Type B pancreatic cell (in vitro differentiated cells): Measurements from ENCODE around the gene TUB. TPM values are rescaled to one million over a fixed set of nuclear protein-coding genes. Genes with fewer than 3 reads are reported as not detected.

Source experiments
- DNase-seq: peaks from one replicate; pipeline ENCODE4 v3.0.0; 2021; ENCODE audit warnings: mixed read lengths; ENCODE audit not compliant: unreplicated experiment; ENCODE audit errors: extremely low spot score
- H3K27ac Mint-ChIP-seq: 2 replicates; pipeline ENCODE4 v1.8.0; 2021; ENCODE audit warnings: mild to moderate bottlenecking, mixed read lengths
- H3K27me3 Mint-ChIP-seq: 2 replicates; pipeline ENCODE4 v1.8.0; 2021; ENCODE audit warnings: mixed read lengths
- H3K36me3 Mint-ChIP-seq: 2 replicates; pipeline ENCODE4 v1.8.0; 2021; ENCODE audit warnings: mixed read lengths
- H3K4me1 Mint-ChIP-seq: one replicate; pipeline ENCODE4 v1.8.0; 2021; ENCODE audit warnings: mixed read lengths; ENCODE audit not compliant: unreplicated experiment
- H3K4me3 Mint-ChIP-seq: 2 replicates; pipeline ENCODE4 v1.8.0; 2021; ENCODE audit warnings: mild to moderate bottlenecking, mixed read lengths
- H3K9me3 Mint-ChIP-seq: 2 replicates; pipeline ENCODE4 v1.8.0; 2021; ENCODE audit warnings: mixed read lengths
- CTCF ChIP-seq: fragments of 200-600 bp; sonication (generic); conservative IDR thresholded peaks from 2 replicates; pipeline ENCODE4 v1.5.0; 2021; ENCODE audit warnings: antibody characterized with exemption, mild to moderate bottlenecking
- total RNA-seq: library from RNA; stranded (reverse); gene quantifications from 2 replicates; pipeline ENCODE4 v1.2.1, GENCODE V29; 2021; ENCODE audit warnings: low replicate concordance

Gene TUB
- total RNA-seq, 1 donor from 2014 or later: 28.8 TPM

DNA sequence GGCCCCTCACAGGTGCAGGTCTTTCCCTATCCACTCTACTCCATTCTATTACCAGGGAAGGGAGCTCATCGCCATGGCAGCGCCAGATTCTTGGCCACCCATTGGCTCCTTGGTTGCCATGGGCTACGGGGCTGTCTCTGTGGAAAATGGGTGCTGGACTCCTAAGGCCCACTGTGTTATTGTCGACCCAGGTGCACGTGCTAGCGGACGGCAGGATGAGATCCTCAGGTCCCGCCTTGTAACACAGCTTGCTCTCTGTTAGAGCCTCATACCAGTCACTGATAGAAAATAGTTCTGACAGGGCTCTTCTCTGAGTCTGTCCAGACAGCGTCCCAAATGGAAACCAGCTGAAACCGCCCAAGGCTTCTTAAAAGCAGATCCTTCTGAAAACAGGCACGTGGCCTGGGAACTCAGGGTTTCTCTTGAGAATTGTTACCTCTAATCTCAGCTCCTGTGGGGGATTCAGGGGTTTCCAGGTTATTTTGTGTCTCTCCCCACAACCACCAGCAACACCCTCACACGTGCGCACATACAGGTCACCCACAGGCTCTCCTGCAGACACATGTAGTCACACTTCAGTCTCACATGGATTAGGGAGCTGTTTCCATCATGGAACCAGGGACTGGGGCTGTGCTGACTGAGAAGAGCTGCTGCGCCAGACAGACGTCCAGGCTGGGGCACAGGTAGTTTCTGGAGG, 1.5 kb downstream of the TUB start:
- no peaks in the 10 kb centered on the region for H3K36me3 Mint-ChIP-seq
- peak overlapping the region; percentile 67 for H3K27ac Mint-ChIP-seq
- H3K4me1 Mint-ChIP-seq: peaks cover 53% of the 10 kb centered on the region
- peak overlapping the region; percentile 89 for H3K4me3 Mint-ChIP-seq
- H3K27me3 Mint-ChIP-seq: peaks cover 11% of the 10 kb centered on the region
- no peaks in the 10 kb centered on the region for H3K9me3 Mint-ChIP-seq
- no peak for TF ChIP-seq CTCF
- no peak for DNase-seq

DNA sequence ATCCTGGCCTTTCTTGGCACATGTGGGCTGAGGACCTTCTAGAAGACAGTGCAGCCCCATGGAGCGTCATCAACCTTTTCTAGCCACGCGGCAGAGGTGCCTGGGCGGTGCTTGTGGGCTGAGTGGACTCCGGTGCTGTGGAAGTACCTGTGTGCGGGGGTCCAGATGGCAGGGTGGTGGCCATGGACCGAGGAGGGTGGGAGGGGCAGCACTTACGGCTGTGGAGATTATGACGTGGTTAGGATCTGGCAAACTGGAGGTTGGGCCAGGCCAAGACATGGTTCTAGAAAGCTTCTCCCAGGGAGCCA, 2.0 kb downstream of the TUB start:
- H3K36me3 Mint-ChIP-seq: no peaks in the 10 kb centered on the region
- peaks cover 58% of the 10 kb centered on the region for H3K4me1 Mint-ChIP-seq
- no peak overlapping the region for H3K27ac Mint-ChIP-seq
- no peaks in the 10 kb centered on the region for H3K9me3 Mint-ChIP-seq
- peaks cover 11% of the 10 kb centered on the region for H3K27me3 Mint-ChIP-seq
- no peak for DNase-seq
- H3K4me3 Mint-ChIP-seq: peak overlapping the region; percentile 89
- no peak for TF ChIP-seq CTCF

DNA sequence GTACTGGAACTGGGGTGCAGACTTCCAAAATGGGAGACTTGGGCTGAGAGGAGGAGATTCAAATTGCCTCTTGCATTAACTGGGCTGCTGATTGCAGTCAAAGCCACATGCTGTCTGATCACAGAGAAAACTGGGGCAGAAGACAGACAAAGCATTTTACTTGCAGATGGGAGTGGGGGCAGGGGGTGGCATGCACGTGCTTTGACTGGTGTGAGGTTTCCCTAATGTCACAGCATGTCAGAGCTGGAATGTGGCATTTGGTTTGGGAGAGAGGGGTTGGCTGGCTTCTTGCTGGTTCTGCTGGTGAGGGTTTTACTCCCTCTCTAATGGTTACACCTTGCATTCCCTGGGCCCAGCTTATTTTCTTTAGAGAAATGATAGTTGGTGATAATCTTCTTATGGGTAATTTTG, 2.9 kb downstream of the TUB start:
- Mint-ChIP-seq H3K4me3 (peak overlapping the region; percentile 89), H3K9me3 (no peaks in the 10 kb centered on the region), H3K27me3 (peaks cover 5% of the 10 kb centered on the region), H3K36me3 (no peaks in the 10 kb centered on the region), H3K4me1 (peaks cover 58% of the 10 kb centered on the region), H3K27ac (peak overlapping the region; percentile 26)
- no peak for DNase-seq
- no peak for TF ChIP-seq CTCF

- Mint-ChIP-seq H3K4me1 (peaks cover 58% of the 10 kb centered on the region), H3K4me3 (peak overlapping the region; percentile 89), H3K27me3 (peaks cover 5% of the 10 kb centered on the region), H3K27ac (no peak overlapping the region), H3K9me3 (no peaks in the 10 kb centered on the region), H3K36me3 (no peaks in the 10 kb centered on the region)
- DNase-seq: no peak
- no peak for TF ChIP-seq CTCF
Measured at GRCh38 chr11:8084352-8084751, 3.3 kb downstream of the TUB start.

- Mint-ChIP-seq H3K4me1 (peaks cover 58% of the 10 kb centered on the region), H3K36me3 (no peaks in the 10 kb centered on the region), H3K4me3 (no peak overlapping the region), H3K27me3 (peaks cover 5% of the 10 kb centered on the region), H3K9me3 (no peaks in the 10 kb centered on the region), H3K27ac (no peak overlapping the region)
- TF ChIP-seq CTCF: no peak
- no peak for DNase-seq
Measured at GRCh38 chr11:8085011-8085645, 4.1 kb downstream of the TUB start.
